Stimulated activated CD8-positive, alpha-beta memory T cell treated with anti-CD3 and anti-CD28 coated beads, Interleukin-2, amount 100 ng/mL, for 48 hours (primary cell): Measurements from ENCODE around the gene IRGQ.
"Not testable (repeated sequence)": the region's sequence is repeated elsewhere in the genome, so short reads cannot be mapped to it uniquely, and the experiment has no call there.

ENCODE experiments used
- DNase-seq, 2 donors: peaks; one replicate each; pipeline ENCODE4 v3.0.0-alpha.2; 2020; ENCODE audit warnings: low read depth in 2 of 2

Gene IRGQ

DNA sequence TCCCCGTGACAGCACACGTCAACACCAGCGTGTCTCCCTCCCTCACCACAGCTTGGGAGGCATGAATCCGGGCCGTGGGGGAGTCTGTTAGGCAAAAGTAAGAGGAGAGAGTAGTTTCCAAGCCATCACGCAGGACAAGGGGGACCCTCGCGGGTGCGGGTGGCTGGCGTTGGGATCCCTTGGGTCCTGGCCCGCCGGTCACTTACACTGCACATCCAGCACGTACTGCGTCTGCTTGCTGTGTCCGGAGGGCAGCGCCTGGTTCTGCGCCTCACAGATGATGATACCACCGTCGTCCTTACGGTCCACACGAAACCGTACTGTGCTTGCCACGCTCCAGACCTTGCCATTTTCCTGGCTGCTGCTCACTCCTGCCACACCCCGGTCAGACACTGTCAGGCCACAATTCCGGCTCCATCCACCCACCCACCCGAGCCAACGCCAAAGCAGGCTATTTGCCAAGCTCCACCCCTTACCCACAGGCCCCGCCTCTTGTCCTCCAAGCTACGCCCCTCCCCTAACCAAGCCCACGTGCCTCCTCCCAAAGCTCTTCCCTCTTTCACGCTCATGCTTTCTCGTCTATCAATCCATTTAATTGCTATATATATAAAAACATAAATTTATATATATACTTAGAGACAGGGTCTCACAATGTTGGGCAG lies 30.1 kb upstream of the IRGQ start:
- DNase-seq: no peak

- peak; percentile 81 to 82 for DNase-seq
Observed at GRCh38 chr19:43624933-43625332, 29.0 kb upstream of the IRGQ start.

GRCh38 chr19:43623889-43624670 lies 28.1 kb upstream of the IRGQ start:
- no peak for DNase-seq

DNA sequence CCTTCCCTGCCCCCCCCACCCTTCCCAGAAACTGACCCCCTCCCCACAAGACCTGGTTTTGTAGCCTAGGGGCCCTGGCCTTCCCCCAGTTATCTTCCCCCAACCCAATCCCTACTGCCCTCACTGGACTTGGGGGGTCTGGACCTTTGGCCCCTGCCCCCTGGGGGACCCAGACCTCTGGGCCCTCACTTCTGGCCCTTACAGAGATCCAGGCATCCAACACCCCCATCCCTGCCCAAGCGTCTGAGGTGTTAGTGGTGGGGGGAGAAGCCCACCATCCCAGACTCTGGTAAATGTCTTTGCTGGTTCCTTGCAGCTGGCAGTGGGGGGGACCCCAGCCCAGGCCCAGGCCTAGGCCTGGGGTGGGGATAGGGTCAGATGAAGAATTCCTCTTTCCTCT lies 27.0 kb upstream of the IRGQ start:
- no peak for DNase-seq

GRCh38 chr19:43622070-43622469 lies 26.1 kb upstream of the IRGQ start:
- no peak for DNase-seq

DNA sequence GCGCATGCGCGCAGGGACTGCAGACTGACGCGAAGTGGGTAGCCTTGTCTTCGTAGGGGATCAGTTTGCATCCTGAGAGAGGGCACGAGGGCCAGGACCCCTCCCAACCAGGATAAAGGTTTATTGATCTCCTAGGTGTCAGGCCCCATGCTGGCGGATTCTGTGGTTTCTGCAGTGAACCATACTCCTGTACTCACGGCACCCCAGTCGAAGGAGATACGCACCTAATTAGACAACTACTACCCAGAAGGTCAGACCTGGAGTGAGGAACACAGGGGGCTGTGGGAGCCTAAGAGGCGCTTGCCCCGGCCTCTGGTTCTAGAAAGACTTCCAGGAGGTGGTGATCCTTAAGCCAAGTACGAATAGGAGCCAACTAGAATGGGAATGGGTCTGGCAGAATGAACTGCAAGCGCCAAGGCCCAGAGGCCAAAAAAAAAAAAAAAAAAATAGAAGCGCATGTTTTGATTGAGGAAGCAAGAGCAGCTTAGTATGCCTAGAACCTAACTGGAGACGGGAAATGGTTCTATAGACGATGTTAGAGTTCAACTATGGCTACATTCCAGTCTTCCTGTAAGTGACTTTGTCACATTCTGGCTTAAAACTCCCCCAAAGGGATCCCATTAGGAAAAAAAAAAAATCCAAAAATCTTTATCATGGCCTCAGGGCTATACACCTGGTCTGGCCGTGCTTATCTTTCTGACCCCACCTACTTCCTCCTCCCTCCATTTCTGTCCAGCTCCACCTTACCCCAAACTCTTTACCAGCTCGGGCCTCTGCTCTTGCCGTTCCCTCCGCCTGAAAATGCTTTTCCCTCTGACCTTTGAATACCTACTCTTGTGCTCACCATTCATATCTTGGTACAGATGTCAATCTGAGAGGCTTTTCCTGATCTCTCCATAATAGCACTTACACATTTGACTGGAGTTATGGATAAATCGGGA lies 24.4 kb upstream of the IRGQ start:
- peak; percentile 78 to 79 for DNase-seq

DNA sequence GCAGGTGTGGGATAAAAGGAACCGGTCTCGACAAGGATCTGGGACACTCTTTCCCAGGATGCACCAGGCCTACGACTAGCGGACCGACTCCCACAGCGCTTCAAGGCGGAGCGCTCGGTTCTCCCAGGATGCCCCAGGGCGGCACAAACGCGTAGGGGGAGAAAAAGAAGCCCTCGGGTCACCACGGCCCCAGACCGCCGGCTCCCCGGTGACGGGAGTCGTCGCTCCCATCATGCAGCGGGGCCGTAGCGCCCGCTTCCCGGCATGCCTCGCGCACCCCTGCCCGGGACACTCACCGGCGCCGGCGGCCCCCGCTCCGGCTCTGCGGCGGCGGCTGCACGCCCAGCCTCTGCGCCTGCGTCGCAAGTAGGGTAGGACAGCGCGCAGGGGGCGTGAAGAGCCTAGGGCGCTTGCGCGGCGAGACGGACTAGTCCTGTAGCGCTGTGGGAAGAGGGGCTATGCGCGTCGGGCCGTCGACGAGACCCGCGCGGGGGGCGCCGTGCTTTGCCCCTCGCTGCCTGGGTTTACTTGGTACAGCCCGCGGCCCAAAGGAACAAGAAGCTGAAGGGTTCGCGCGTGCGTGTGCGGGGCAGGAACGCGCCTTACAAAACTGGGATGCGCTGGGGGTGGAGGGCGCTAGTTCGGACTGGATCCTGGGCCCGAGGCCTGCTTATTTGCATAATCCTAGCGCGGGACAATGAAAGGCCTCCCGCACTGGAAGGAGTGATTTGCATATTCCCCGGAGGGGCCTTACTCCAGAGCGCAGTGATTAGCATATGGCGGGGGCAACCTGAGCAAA lies 23.5 kb upstream of the IRGQ start, which contains the start of gene ZNF428:
ZNF428 (minus strand) TSS at position 368 of the 799 bp plus-strand sequence. CDS start 5,325 bp downstream, outside the sequence.
- peak; percentile 75 to 79 for DNase-seq

GRCh38 chr19:43618921-43619261 lies 23.0 kb upstream of the IRGQ start:
- peak in 1 of 2 donors; percentile 42 for DNase-seq

- DNase-seq: no peak
Observed at GRCh38 chr19:43616954-43617353, 21.0 kb upstream of the IRGQ start.

DNA sequence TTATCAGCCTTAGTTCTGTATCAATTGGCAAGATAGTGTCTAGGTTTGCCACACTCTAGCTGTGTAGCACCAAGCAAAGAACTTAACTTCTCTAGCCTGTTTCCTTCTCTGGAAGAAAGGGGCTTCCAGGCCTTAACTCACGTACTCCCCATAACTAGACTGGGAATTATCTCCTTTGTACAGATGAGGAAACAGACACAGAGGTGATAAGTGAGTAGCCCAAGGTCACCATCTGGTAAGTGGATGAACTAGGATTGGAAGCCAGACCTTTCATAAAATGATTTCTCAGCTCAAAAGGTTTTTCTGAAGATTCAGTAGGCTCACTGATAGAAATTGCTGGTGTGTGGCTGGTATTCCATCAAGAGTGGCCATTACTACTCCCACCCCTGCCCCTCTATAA lies 20.4 kb upstream of the IRGQ start:
- DNase-seq: no peak

DNA sequence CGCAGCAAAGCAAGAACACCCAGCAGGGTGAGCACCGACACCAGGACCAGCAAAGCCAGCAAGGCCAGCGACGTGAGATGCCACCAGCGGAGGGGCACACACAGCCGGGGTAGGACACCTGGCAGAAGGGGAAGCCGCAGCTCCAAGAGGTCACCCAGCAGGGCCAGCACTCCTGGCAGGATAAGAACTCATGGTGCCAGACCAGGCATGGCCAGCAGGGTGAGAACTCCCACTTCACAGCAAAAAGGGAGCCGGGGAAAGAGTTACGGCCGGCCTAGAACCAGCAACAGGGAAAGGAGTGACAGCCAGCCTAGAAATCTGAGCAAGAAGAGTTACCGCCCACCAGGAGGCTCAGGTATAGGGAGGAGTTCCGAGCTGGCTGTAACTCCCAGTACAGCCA lies 16.4 kb upstream of the IRGQ start:
- DNase-seq: no peak

DNA sequence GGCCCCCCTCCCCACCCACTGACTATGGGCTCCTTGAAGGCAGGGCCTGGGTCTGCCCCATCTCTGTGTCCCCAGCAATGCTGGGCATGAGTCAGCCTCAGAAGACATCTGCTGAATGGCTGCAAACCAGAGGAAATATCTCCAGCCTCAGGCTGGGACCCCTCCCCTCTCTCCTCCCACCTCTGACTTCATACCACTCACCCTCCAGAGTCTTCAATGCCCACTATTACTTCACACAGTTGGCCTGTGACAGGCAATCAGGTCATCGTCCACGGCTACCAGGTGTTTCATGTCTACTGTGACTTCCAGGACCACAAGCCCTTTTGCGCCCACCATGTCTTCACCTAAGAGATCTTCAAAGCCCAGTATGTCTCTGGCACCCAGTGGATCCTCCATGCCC lies 15.9 kb upstream of the IRGQ start, which contains the start of gene SRRM5:
SRRM5 (plus strand) TSS at position 301 of the 400 bp plus-strand sequence; CDS start at position 335, 34 bp downstream.
- DNase-seq: no peak

- DNase-seq: no peak
Observed at GRCh38 chr19:43610493-43610892, 14.6 kb upstream of the IRGQ start.

GRCh38 chr19:43609872-43610271 lies 13.9 kb upstream of the IRGQ start:
- no peak for DNase-seq

GRCh38 chr19:43607238-43608205 lies 11.6 kb upstream of the IRGQ start:
- DNase-seq: no peak

- no peak for DNase-seq
Observed at GRCh38 chr19:43606569-43607229, 10.8 kb upstream of the IRGQ start.

- no peak for DNase-seq
Observed at GRCh38 chr19:43605875-43606568, 10.1 kb upstream of the IRGQ start.

- not testable (repeated sequence) for DNase-seq
Observed at GRCh38 chr19:43600326-43600725, 4.4 kb upstream of the IRGQ start.
